ENCODE data around the gene MX1. TPM values are rescaled to one million over a fixed set of nuclear protein-coding genes. Genes with fewer than 3 reads are reported as not detected.

Gene MX1
- total and polyA plus RNA-seq, 2 donors (not counting 1 experiment from before 2014, with no cell fraction given) = 10.3 to 17.5 TPM

DNA sequence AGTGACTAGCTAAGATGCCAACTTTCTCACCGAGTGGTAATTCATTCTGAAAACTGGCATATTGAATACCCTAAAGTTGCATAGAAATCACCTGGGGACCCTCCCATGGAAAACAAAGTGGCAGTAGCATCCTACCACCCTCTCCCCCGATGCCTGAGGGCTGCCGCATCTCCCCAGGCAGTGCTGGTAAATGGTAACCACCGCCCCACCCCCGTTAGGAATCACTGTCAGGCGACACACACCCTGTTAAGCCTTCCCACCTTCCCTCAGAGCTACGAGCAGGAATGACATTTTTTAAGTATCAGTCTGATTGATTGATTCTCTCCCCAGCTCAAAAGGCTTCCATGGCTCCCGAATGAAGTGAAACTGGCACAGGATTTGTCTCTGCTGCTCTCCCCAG, 53.6 kb downstream of the MX1 start:
- Histone ChIP-seq H3K4me2 (ENCODE audit: extremely low read depth, insufficient read depth, low read length) (no peak overlapping the region), H3K27ac (ENCODE audit: insufficient read depth, low read length) (no peak overlapping the region), H3K36me3 (ENCODE audit: control insufficient read depth, insufficient read depth, low read length) (no peaks in the 10 kb centered on the region), H2AFZ (ENCODE audit: low read length) (no peak overlapping the region), H3K9me3 (ENCODE audit: control insufficient read depth, insufficient read depth, low read depth, low read length) (no peaks in the 10 kb centered on the region), H3K4me3 (replicated peaks in 1 of 4; ENCODE audit: control extremely low read depth in 1 of 4, insufficient read depth in 1 of 4, low read depth in 3 of 4, low read length in 4 of 4) (no peak overlapping the region), H3K79me2 (ENCODE audit: control insufficient read depth, insufficient read depth, low read length) (no peaks in the 10 kb centered on the region), H3K9ac (ENCODE audit: insufficient read depth, low read length) (no peak overlapping the region), H3K27me3 (ENCODE audit: control insufficient read depth, insufficient read depth, low read length) (no peaks in the 10 kb centered on the region), H4K20me1 (ENCODE audit: control insufficient read depth, extremely low read depth, insufficient read depth, low read length) (no peaks in the 10 kb centered on the region), H3K4me1 (ENCODE audit: control insufficient read depth, extremely low read depth, insufficient read depth, low read length) (no peaks in the 10 kb centered on the region)
- no peak for TF ChIP-seq EZH2 (IDR thresholded peaks at IDR 0.05; ENCODE audit: low read length, missing control alignments)
- TF ChIP-seq, protein P1, sequence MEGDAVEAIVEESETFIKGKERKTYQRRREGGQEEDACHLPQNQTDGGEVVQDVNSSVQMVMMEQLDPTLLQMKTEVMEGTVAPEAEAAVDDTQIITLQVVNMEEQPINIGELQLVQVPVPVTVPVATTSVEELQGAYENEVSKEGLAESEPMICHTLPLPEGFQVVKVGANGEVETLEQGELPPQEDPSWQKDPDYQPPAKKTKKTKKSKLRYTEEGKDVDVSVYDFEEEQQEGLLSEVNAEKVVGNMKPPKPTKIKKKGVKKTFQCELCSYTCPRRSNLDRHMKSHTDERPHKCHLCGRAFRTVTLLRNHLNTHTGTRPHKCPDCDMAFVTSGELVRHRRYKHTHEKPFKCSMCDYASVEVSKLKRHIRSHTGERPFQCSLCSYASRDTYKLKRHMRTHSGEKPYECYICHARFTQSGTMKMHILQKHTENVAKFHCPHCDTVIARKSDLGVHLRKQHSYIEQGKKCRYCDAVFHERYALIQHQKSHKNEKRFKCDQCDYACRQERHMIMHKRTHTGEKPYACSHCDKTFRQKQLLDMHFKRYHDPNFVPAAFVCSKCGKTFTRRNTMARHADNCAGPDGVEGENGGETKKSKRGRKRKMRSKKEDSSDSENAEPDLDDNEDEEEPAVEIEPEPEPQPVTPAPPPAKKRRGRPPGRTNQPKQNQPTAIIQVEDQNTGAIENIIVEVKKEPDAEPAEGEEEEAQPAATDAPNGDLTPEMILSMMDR (conservative IDR thresholded peaks at IDR 0.05 in 1 of 2, IDR thresholded peaks at IDR 0.05 in 1 of 2; ENCODE audit: low read depth in 1 of 2, low read length in 2 of 2) = no peak
- DNase-seq (ENCODE audit: low read depth in 2 of 2) = no peak

DNA sequence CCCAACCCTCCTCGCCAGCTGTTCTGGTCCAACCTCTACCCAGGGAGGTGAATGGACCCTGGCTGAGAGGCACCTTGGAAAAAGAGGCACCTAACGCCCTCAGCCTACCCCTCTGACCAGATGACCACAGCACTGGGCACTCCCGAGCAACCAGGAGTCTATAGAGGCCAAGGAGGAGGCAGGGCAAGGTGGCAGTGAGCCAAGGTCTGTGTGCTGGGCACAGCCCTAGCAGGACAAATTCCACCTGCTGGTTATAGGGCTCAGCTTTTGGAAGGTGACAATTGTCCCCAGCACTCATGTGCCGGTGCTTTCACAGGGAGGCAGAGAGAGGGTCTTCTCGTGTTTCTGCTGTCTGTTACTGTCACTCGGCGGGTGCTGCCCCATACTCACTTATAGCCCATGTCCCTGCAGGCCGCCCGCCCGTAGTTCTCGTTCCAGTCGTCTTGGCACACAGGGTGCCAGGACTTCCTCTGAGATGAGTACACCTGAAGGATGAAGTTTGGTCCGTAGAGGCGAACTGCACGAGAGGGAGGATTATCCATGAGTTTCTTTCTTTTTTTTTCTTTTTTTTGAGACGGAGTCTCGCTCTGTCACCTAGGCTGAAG, 54.1 kb downstream of the MX1 start:
- Histone ChIP-seq H3K27ac (ENCODE audit: insufficient read depth, low read length) (no peak overlapping the region), H2AFZ (ENCODE audit: low read length) (no peak overlapping the region), H3K36me3 (ENCODE audit: control insufficient read depth, insufficient read depth, low read length) (no peaks in the 10 kb centered on the region), H3K4me1 (ENCODE audit: control insufficient read depth, extremely low read depth, insufficient read depth, low read length) (no peaks in the 10 kb centered on the region), H4K20me1 (ENCODE audit: control insufficient read depth, extremely low read depth, insufficient read depth, low read length) (no peaks in the 10 kb centered on the region), H3K79me2 (ENCODE audit: control insufficient read depth, insufficient read depth, low read length) (no peaks in the 10 kb centered on the region), H3K9me3 (ENCODE audit: control insufficient read depth, insufficient read depth, low read depth, low read length) (no peaks in the 10 kb centered on the region), H3K27me3 (ENCODE audit: control insufficient read depth, insufficient read depth, low read length) (no peaks in the 10 kb centered on the region), H3K4me2 (ENCODE audit: extremely low read depth, insufficient read depth, low read length) (no peak overlapping the region), H3K4me3 (replicated peaks in 1 of 4; ENCODE audit: control extremely low read depth in 1 of 4, insufficient read depth in 1 of 4, low read depth in 3 of 4, low read length in 4 of 4) (no peak overlapping the region), H3K9ac (ENCODE audit: insufficient read depth, low read length) (no peak overlapping the region)
- TF ChIP-seq, protein P1 (conservative IDR thresholded peaks at IDR 0.05 in 1 of 2, IDR thresholded peaks at IDR 0.05 in 1 of 2; ENCODE audit: low read depth in 1 of 2, low read length in 2 of 2) = no peak
- no peak for TF ChIP-seq EZH2 (IDR thresholded peaks at IDR 0.05; ENCODE audit: low read length, missing control alignments)
- DNase-seq (ENCODE audit: low read depth in 2 of 2) = no peak

DNA sequence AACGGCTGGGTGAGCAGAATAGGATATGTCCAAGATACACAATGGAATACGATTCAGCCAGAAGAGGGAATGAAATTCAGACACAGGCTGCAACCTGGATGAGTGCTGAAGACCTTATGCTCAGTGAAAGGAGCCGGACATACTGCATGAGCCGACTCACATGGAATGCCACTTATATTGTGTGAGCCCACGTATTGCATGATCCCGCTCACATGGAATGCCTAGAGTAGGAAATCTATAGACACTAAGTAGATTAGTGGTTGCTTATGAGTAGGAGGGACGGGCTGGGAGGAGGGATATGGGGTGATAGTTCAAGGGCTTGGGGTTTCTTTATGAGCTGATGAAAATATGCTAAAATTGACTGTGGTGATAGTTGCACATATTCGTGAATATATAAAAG, 55.2 kb downstream of the MX1 start:
- H3K9ac ChIP-seq (ENCODE audit: insufficient read depth, low read length) = no peak overlapping the region
- H3K27me3 ChIP-seq (ENCODE audit: control insufficient read depth, insufficient read depth, low read length) = no peaks in the 10 kb centered on the region
- TF ChIP-seq, protein P1 (conservative IDR thresholded peaks at IDR 0.05 in 1 of 2, IDR thresholded peaks at IDR 0.05 in 1 of 2; ENCODE audit: low read depth in 1 of 2, low read length in 2 of 2) = no peak
- no peak for TF ChIP-seq EZH2 (IDR thresholded peaks at IDR 0.05; ENCODE audit: low read length, missing control alignments)
- H3K36me3 ChIP-seq (ENCODE audit: control insufficient read depth, insufficient read depth, low read length) = no peaks in the 10 kb centered on the region
- no peaks in the 10 kb centered on the region for H3K79me2 ChIP-seq (ENCODE audit: control insufficient read depth, insufficient read depth, low read length)
- H3K4me1 ChIP-seq (ENCODE audit: control insufficient read depth, extremely low read depth, insufficient read depth, low read length) = no peaks in the 10 kb centered on the region
- no peak overlapping the region for H2AFZ ChIP-seq (ENCODE audit: low read length)
- no peak overlapping the region for H3K4me2 ChIP-seq (ENCODE audit: extremely low read depth, insufficient read depth, low read length)
- H3K9me3 ChIP-seq (ENCODE audit: control insufficient read depth, insufficient read depth, low read depth, low read length) = no peaks in the 10 kb centered on the region
- no peaks in the 10 kb centered on the region for H4K20me1 ChIP-seq (ENCODE audit: control insufficient read depth, extremely low read depth, insufficient read depth, low read length)
- peak; percentile 30 to 83 for DNase-seq (ENCODE audit: low read depth in 2 of 2)
- no peak overlapping the region for H3K4me3 ChIP-seq (replicated peaks in 1 of 4; ENCODE audit: control extremely low read depth in 1 of 4, insufficient read depth in 1 of 4, low read depth in 3 of 4, low read length in 4 of 4)
- H3K27ac ChIP-seq (ENCODE audit: insufficient read depth, low read length) = no peak overlapping the region
